DOHH2 (cell line): ENCODE data around the gene FKBP8.
"Not testable (repeated sequence)": the region's sequence is repeated elsewhere in the genome, so short reads cannot be mapped to it uniquely, and the experiment has no call there.

ENCODE experiments used
- H3F3A ChIP-seq: fragments of 200-600 bp; sonication (generic), shearing (Covaris generic); 2 replicates; pipeline ENCODE4 v1.6.0; 2016; ENCODE audit warnings: antibody characterized with exemption, mild to moderate bottlenecking; ENCODE audit not compliant: control insufficient read depth, insufficient read depth
- H3K27ac ChIP-seq: fragments of 200-600 bp; sonication (generic); 2 replicates; pipeline ENCODE4 v1.5.1; 2014; ENCODE audit warnings: low read depth, mild to moderate bottlenecking, low read length, moderate library complexity
- H3K27me3 ChIP-seq: fragments of 200-600 bp; sonication (generic); 2 replicates; pipeline ENCODE4 v1.6.1; 2014; ENCODE audit warnings: mild to moderate bottlenecking, low read length, mixed read lengths; ENCODE audit not compliant: control insufficient read depth
- H3K36me3 ChIP-seq: fragments of 200-600 bp; sonication (generic); 2 replicates; pipeline ENCODE4 v1.6.1; 2014; ENCODE audit warnings: mild to moderate bottlenecking, low read length, moderate library complexity, mixed read lengths; ENCODE audit not compliant: control insufficient read depth
- H3K4me1 ChIP-seq: fragments of 200-600 bp; sonication (generic); 2 replicates; pipeline ENCODE4 v1.6.1; 2014; ENCODE audit warnings: mild to moderate bottlenecking, low read length, mixed read lengths; ENCODE audit not compliant: control insufficient read depth
- H3K4me2 ChIP-seq: fragments of 200-600 bp; sonication (generic); 2 replicates; pipeline ENCODE4 v1.6.0; 2014; ENCODE audit warnings: mild to moderate bottlenecking, low read length, moderate library complexity
- H3K4me3 ChIP-seq: fragments of 200-600 bp; sonication (generic); 2 replicates; pipeline ENCODE4 v1.5.1; 2014; ENCODE audit warnings: mild to moderate bottlenecking, low read length, mixed read lengths
- H3K79me2 ChIP-seq: fragments of 200-600 bp; sonication (generic); 2 replicates; pipeline ENCODE4 v1.6.1; 2014; ENCODE audit warnings: mild to moderate bottlenecking, low read length, mixed read lengths; ENCODE audit not compliant: control insufficient read depth
- H3K9me2 ChIP-seq: fragments of 200-600 bp; sonication (generic); replicated peaks from 2 replicates; pipeline ENCODE4 v1.6.1; 2014; ENCODE audit warnings: mild to moderate bottlenecking, low read length, mixed read lengths; ENCODE audit not compliant: control insufficient read depth
- H3K9me3 ChIP-seq: fragments of 200-600 bp; sonication (generic); 2 replicates; pipeline ENCODE4 v1.6.1; 2014; ENCODE audit warnings: antibody characterized with exemption, low read length, mixed read lengths; ENCODE audit not compliant: control insufficient read depth, insufficient read depth
- H4K20me1 ChIP-seq: fragments of 200-600 bp; sonication (generic); 2 replicates; pipeline ENCODE4 v1.6.0; 2014; ENCODE audit warnings: low read depth, mild to moderate bottlenecking, antibody characterized with exemption, low read length, moderate library complexity; ENCODE audit not compliant: control insufficient read depth, insufficient read depth
- CTCF ChIP-seq: fragments of 200-600 bp; sonication (generic); IDR thresholded peaks from one replicate; pipeline ENCODE4 v1.5.1; 2014; ENCODE audit warnings: antibody characterized with exemption, mild to moderate bottlenecking, low read depth, low read length; ENCODE audit not compliant: poor library complexity, severe bottlenecking
- EZH2phosphoT487 ChIP-seq: fragments of 200-600 bp; sonication (generic); IDR thresholded peaks from 2 replicates; pipeline ENCODE4 v1.6.1; 2017; ENCODE audit warnings: borderline replicate concordance, mild to moderate bottlenecking, antibody characterized with exemption, low read length, moderate library complexity, mixed read lengths

Gene FKBP8

GRCh38 chr19:18541258-18541991 is 1.9 kb downstream of the FKBP8 start:
- no peaks in the 10 kb centered on the region for H3F3A ChIP-seq
- H3K4me1 ChIP-seq = peaks cover 20% of the 10 kb centered on the region
- H3K27ac ChIP-seq = no peak overlapping the region
- H4K20me1 ChIP-seq = no peaks in the 10 kb centered on the region
- peak overlapping the region; percentile 97; the same call in 1 of the 2 replicates for H3K4me2 ChIP-seq
- H3K4me3 ChIP-seq = no peak overlapping the region
- no peaks in the 10 kb centered on the region for H3K27me3 ChIP-seq
- no peaks in the 10 kb centered on the region for H3K9me2 ChIP-seq
- no peak for TF ChIP-seq EZH2phosphoT487
- no peak for TF ChIP-seq CTCF
- peaks cover 13% of the 10 kb centered on the region for H3K79me2 ChIP-seq
- H3K36me3 ChIP-seq = peaks cover 29% of the 10 kb centered on the region
- H3K9me3 ChIP-seq = no peaks in the 10 kb centered on the region

GRCh38 chr19:18540200-18540599 is 3.2 kb downstream of the FKBP8 start:
- Histone ChIP-seq H3K36me3 (peaks cover 29% of the 10 kb centered on the region), H3K4me1 (peaks cover 20% of the 10 kb centered on the region), H3K79me2 (peaks cover 13% of the 10 kb centered on the region)
- H3K27me3 ChIP-seq, H3K9me2 ChIP-seq, H3K9me3 ChIP-seq, H3K27ac ChIP-seq, H3K4me2 ChIP-seq, H4K20me1 ChIP-seq, H3F3A ChIP-seq, H3K4me3 ChIP-seq: not testable (repeated sequence)

- H3K36me3 ChIP-seq = peaks cover 29% of the 10 kb centered on the region
Measured at GRCh38 chr19:18539372-18539771, 4.0 kb downstream of the FKBP8 start.

More at GRCh38 chr19:18539372-18539771, 4.0 kb downstream of the FKBP8 start:
- H3K9me2 ChIP-seq = no peaks in the 10 kb centered on the region
- no peak overlapping the region for H3K4me3 ChIP-seq
- no peaks in the 10 kb centered on the region for H3F3A ChIP-seq
- H3K9me3 ChIP-seq = no peaks in the 10 kb centered on the region
- no peak overlapping the region for H3K27ac ChIP-seq
- peaks cover 18% of the 10 kb centered on the region for H3K4me1 ChIP-seq
- TF ChIP-seq CTCF (no peak), EZH2phosphoT487 (no peak)
- H3K79me2 ChIP-seq = peaks cover 13% of the 10 kb centered on the region
- no peaks in the 10 kb centered on the region for H4K20me1 ChIP-seq
- no peak overlapping the region for H3K4me2 ChIP-seq
- H3K27me3 ChIP-seq = no peaks in the 10 kb centered on the region
